HG03565 (cell line): ENCODE measurements around the gene IMMP2L.
"Not testable (repeated sequence)": the region's sequence is repeated elsewhere in the genome, so short reads cannot be mapped to it uniquely, and the experiment has no call there.

Source experiments
- ATAC-seq: cut with Tn5 transposase; IDR thresholded peaks from one replicate; pipeline ENCODE4 v1.9.1; 2021; ENCODE audit warnings: mild to moderate bottlenecking, moderate library complexity; ENCODE audit not compliant: unreplicated experiment

Gene IMMP2L

DNA sequence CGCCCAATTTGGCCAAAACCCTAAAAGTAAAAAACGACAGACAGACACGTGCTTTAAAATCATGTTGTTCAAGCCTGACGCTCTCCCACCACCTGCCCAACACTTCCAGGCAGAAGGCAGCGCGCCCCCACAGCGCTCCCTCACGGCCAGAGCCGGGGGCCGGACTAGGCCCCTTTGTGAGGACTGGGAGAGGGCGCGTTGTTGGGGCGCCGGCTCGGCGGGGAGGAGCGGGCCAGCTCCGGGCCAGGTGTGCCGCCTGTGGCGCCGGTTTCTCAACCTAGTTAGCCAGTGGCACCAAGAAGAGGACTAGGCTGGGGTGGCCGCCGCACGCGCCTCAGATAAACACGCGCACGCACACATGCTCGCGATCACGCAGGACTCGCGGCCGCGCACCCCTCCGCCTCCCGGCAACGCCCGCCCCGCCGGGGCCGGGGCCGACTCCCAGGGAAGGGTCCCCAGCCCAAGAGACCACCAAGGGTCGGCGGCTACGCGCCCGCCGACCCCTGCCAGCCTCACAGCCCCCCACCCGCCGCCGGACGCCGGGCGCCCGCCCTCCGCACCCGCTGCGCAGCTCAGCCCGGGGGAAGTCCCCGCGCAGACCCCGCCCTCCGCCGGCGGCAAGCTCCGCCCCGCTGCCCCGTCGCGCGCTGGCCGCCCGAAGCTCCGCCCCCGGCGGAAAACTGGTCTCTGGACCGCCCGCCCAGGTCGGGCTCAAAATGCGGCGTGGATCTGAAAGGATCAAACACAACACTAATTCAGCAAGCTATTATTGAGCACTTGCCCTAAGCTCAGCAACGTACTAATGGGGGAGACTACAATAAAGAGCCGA, at the start of gene IMMP2L:
Gene IMMP2L (minus strand): TSS at position 589 of the 829 bp plus-strand sequence.
- peak; percentile 77 for ATAC-seq

DNA sequence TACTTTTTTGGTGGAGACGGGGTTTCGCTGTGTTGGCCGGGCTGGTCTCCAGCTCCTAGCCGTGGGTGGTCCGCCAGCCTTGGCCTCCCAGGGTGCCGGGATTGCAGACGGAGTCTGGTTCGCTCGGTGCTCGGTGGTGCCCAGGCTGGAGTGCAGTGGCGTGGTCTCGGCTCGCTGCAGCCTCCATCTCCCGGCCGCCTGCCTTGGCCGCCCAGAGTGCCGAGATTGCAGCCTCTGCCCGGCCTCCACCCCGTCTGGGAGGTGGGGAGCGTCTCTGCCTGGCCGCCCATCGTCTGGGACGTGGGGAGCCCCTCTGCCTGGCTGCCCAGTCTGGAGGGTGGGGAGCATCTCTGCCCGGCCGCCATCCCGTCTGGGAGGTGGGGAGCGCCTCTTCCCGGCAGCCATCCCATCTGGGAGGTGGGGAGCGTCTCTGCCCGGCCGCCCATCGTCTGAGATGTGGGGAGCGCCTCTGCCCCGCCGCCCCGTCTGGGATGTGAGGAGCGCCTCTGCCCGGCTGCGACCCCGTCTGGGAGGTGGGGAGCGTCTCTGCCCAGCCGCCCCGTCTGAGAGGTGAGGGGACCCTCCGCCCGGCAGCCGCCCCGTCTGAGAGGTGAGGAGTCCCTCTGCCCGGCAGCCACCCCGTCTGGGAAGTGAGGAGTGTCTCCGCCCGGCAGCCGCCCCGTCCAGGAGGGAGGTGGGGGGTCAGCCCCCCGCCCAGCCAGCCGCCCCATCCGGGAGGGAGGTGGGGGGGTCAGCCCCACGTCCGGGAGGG, 47.4 kb upstream of the IMMP2L start:
- ATAC-seq, result not testable (repeated sequence)

DNA sequence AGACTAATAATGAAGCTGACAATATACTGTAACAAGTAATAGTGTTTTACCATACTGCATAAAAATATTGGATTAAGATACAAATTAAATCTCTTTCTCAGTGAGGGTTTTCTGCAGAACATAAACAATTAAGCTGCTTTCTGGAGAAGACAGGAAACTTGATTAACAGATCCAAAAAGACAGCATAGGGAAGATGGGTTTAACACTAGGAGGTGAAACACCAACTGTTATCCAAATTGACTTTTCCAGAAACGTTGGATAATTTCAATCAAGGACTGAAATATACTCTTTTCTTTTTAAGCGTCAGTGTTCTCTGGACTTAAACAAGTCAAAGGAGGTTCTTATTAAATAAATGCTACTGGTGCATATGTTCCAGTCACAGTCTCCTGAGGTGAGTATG, 45.3 kb upstream of the IMMP2L start:
- ATAC-seq, result no peak

DNA sequence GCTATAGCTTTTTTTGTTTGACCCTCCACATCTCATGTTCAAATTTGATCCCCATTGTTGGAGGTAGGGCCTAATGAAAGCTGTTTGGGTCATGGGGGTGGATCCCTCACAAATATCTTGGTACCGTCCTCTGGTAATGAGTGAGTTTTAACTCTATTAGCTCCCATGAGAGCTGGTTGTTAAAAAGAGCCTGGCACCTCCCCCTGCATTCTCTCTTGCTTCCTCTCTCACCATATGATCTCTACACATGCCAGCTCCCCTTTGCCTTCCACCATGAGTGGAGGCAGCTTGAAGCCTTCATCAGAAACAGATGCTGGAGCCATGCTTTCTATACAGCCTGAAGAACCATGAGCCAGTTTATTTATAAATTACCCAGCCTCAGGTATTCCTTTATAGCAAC, 43.0 kb upstream of the IMMP2L start:
- ATAC-seq, result no peak

DNA sequence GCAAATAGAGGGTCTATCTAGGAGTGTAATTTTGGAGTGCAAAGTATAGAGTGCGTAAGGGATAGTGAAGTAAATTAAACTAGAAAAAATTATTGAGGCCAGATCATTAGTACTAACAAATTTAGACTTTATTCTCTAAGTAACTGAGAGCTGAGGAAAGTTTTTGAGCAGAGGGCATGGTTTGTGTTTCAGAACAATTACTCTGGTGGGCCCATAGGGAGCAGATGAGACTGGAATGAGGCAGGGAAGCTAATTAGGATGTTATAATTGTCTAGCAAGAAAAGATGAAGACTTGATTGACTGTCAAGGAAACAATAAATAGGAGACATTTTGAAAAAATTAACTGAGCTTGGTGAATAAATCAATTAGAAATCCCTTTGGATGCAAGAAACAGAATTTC, 37.8 kb upstream of the IMMP2L start:
- ATAC-seq, result no peak

DNA sequence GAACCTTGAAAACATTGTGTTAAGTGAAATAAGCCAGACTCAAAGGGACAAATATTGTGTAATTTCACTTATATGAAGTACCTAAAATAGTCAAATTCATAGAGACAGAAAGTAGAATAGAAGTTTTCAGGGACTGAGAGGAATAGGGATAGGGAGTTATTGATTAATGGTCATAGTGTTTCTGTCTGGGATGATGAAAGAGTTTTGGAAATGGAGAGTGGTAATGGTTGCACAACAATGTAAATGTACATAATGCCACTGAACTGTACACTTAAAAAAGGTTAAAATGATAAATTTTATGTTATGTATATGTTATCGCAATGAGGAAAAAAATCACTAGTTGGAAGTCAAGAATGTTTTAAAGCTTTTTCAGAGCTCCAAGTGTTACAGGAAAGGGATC, 33.5 kb upstream of the IMMP2L start:
- no peak for ATAC-seq

DNA sequence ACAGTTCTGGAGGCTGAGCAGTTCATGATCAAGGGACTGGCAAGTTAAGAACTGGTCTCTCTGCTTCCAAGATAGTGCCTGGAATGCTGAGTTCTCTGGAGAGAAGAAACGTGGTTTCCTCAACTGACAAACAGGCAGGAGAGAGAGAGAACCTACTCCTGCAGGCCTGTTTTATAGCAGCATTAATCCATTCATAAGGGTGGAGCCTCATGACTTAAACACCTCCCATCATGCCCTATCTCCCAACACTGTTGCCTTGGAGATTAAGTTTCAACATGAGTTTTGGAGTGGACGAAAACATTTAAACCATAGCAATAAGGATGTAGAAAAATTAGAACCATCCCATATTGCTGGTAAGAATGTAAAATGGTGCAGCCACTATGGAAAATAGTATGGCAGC, 32.3 kb upstream of the IMMP2L start:
- ATAC-seq, result no peak

DNA sequence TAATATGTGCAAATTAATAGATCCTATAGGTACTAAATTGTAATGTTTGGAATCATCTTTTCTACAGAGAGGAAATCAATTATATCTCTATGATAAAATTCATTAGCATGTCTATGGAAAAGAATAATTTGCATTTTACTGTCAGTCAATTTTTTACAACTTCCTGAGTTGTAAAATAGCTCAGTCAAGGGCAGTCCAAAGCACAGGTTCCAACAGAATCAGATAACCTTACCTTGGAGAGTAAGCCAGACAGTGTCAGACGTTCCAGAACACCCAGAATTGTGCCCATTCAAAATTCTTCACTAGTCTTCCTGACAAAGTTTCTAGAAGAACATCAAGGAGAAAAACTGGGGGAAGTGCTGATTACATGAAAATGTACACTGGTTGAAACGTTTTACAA, 31.1 kb upstream of the IMMP2L start:
- ATAC-seq, result no peak

DNA sequence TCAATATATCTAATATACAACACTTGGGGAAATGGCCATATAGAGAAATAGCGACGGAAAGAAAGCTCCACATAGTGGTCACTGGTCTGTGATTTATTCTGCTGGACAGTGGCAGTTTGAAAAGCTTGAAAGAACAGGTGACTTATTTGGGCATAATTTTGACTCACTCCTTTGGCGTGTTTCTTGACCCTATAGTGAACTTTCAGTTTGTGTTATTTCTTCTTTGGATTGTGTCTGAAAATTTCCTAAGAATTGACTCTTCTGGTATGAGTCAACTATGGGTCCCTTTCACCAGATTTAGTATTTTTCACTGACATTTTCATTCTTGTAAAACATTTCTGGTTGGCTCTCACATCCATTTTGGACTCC, 25.8 kb upstream of the IMMP2L start:
- ATAC-seq, result peak; percentile 47

DNA sequence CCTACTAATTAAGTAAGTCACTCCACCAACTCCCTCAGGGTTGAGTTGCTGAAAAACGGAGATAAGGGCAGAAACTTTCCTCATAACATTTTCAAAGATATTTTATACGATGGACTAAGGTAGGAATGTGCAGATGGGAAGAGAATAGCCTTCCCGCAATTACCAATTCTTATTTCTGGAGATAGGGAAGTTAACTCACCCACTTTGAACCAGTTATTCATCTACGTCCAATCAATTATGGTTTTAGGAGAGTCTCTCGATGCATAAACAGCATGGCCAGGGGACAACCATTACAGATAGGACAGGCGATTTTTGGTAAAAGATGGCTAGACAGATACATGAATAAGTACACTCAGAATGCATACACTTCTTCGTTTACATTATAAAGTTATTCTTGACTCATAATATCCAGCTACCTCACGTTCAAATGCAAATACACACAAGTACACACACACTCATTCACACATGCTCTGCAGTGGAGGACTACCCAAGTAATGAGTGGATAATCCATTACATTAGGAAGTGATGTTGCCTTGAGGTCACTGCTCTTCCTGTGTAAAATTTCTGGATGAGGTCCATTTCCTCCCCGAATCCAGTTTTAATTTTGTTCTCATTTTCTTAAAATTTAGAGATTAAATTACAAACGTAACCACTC, 25.2 kb upstream of the IMMP2L start:
- ATAC-seq, result no peak

DNA sequence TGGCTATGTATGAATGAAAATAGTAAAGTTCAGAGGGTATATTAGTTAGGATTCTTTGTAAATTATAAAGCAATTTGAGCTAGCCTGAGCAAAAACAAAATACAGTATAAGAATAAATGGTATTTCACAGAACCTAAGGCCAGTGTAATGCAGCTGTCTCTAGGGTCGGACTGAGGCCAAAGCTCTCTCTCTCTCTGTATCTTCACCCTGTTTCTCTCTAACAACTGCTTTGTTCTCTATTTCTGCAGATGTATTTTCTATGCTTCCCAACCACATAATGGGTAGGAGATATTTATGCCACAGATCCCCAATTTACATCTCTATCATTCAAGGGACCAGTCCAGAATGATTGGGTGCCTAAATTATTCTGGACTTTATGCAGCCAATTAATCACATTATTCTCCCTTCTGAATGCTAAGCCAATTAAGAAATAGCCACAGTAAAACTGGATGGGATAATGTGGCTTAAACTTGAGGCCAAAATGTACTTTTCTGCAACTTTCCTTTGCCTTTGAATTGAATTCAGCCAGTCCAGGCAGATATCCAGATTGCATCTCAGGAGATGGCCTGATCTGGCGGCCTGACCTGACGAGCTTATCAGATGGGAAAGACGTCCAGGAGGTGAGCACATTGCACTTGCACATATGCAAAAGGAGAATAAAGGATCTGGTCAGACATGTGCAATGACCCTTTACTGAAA, 24.6 kb upstream of the IMMP2L start:
- no peak for ATAC-seq

DNA sequence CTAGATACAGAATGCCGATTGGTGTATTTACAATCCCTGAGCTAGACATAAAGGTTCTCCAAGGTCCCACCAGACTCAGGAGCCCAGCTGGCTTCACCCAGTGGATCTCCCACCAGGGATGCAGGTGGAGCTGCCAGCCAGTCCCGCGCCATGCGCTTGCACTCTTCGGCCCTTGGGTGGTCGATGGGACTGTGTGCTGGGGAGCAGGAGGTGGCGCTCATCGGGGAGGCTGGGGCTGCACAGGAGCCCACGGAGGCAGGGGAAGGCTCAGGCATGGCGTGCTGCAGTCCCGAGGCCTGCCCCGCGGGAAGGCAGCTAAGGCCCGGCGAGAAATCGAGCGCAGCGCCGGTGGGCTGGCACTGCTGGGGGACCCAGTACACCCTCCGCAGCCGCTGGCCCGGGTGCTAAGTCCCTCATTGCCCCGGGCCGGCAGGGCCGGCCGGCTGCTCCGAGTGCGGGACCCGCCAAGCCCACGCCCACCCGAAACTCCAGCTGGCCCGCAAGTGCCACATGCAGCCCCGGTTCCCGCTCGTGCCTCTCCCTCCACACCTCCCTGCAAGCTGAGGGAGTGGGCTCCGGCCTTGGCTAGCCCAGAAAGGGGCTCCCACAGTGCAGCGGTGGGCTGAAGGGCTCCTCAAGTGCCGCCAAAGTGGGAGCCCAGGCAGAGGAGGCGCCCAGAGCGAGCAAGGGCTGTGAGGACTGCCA, 19.6 kb upstream of the IMMP2L start:
- ATAC-seq, result not testable (repeated sequence)

DNA sequence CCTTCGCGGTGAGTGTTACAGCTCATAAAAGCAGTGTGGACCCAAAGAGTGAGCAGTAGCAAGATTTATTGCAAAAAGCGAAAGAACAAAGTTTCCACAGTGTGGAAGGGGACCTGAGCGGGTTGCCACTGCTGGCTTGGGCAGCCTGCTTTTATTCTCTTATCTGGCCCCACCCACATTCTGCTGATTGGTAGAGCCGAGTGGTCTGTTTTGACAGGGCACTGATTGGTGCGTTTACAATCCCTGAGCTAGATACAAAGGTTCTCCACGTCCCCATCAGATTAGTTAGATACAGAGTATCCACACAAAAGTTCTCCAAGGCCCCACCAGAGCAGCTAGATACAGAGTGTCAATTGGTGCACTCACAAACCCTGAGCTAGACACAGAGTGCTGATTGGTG, 18.9 kb upstream of the IMMP2L start:
- ATAC-seq, result not testable (repeated sequence)

DNA sequence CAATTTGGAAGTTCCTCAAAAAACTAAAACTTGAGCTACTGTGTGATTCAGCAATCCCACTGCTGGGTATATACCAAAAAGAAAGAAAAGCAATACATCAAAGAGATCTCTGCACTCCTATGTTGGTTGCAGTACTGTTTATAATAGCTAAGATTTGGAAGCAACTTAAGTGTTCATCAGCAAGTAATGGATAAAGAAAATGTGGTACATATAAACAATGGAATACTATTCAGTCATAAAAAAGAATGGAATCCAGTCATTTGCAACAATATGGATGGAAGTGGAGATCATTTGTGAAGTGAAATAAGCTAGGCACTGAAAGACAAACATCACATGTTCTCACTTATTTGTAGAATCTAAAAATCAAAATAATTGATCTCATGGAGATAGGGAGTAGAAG, 16.5 kb upstream of the IMMP2L start:
- no peak for ATAC-seq

DNA sequence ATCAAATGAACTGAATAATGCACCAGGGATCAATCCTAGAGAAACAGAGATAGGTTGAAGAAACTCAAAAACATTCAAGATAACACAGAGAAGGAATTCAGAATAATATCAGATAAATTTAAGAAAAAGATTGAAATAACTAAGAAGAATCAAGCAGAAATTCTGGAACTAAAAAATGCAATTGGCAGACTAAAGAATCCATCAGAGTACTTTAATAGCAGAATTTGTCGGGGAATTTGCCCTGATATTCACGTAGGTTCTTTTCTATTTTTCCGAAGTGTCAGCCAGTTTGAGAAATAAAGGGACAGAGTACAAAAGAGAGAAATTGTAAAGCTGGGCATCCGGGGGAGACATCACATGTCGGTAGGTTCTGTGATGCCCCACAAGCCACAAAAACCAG, 9.4 kb upstream of the IMMP2L start:
- ATAC-seq, result no peak

DNA sequence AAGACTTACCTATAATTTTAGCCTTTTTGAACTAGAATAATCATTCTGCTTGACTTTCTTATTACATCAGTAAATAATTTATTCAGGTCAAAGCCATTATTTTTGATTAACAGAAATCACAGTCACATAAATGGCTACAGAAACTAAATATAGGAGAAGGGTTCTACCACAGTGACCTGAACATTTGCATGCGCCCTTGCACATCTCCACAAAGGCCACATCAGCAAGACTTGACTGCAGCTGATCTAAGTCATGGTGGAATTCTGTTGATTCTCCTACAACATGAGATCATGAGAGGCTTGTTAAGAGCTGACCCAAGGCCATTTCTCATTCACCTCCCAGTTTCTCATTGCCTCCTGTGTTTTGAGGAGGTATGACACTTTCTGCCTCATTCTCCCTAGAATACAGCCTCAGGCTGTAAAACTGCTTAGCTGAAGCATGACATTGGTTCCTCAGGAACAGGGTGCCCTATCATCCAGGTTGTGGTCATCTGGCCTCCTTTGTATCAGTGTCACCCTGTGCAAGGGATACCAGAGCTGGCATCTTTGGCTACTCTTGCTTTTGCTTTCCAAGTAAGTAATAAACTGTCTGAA, 6.7 kb upstream of the IMMP2L start:
- peak; percentile 93 for ATAC-seq

DNA sequence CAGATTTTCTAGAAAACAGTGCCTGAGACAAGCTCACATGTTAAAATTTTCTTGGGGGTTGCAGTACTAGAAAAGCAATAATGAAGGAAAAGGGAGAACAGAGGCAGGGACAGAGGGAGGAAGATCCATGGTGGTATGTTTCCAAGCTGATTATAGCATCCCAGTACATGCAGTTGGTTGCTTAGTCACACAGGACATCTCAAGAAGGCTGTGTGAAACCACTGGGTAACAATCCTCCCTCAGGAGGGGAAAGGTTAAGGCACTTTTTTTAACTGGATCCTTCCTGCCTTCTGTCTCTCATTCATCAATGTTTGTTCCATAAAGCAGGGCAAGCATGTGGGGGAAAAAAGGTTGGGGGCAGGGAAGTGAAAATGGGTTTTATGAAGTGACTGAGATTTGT, 6.1 kb upstream of the IMMP2L start:
- no peak for ATAC-seq

DNA sequence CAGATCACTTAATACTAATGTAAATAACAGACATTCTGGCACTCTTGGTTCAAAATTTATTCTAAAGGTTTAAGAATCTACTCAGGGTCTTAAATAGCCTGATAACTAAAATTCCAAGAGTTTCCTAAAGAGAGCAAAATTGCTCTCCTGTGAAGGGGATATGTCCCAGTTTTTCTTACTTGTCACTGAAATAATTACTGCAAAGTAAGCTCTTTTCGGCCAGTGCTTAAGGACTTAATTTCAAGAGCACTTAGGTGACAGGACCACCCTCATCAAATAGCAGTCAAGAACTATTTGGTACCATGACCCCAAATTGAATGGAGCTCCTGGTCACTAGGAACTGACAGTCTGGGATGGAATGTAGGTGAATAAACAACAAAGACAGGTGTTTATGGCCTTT, 1.8 kb upstream of the IMMP2L start:
- no peak for ATAC-seq

DNA sequence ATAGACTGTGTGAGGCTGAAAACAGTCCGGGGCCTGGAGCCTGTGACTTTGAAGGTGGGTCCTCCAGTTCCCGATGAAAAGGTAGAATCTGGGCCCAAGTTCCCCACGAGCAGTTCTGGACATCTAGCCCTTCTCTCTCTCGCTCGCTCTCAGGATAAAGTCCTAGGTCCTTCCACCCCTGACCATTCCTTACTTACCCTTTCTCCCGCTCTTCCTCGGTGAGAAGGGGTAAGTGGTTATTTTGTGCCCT, 713 bp downstream of the IMMP2L start:
- no peak for ATAC-seq
